ENCODE data around the gene SPART. TPM values are rescaled to one million over a fixed set of nuclear protein-coding genes. Genes with fewer than 3 reads are reported as not detected.
"Not testable (repeated sequence)": the region's sequence is repeated elsewhere in the genome, so short reads cannot be mapped to it uniquely, and the experiment has no call there.

Gene SPART
- total RNA-seq, 1 experiment from 2014 or later, result 23.3 TPM

GRCh38 chr13:36337938-36338641 lies 8.1 kb downstream of the SPART start:
- DNase-seq (no peak), ATAC-seq (no peak)
- peaks cover 40% of the 10 kb centered on the region; the same call in 1 of the 2 replicates for H3K79me2 ChIP-seq (ENCODE audit: low read length)
- H3K9me3 ChIP-seq (ENCODE audit: low read length), result no peaks in the 10 kb centered on the region
- H3F3A ChIP-seq (ENCODE audit: low read length, unreplicated experiment), result no peaks in the 10 kb centered on the region
- no peaks in the 10 kb centered on the region for H3K9me2 ChIP-seq (replicated peaks; ENCODE audit: low read length)
- H3K36me3 ChIP-seq (ENCODE audit: low read depth, low read length), result no peaks in the 10 kb centered on the region
- H3K9ac ChIP-seq (ENCODE audit: low read length), result no peak overlapping the region
- no peaks in the 10 kb centered on the region for H3K27me3 ChIP-seq (ENCODE audit: low read length)
- BruUV-seq (replicated peaks), result no TSS peak
- POLR2A ChIA-PET (ENCODE audit: unreplicated experiment), result no interaction called here
- H3K27ac ChIP-seq (ENCODE audit: low read length), result no peak overlapping the region
- H2AFZ ChIP-seq (ENCODE audit: low read length), result no peak overlapping the region
- TF ChIP-seq EZH2 (IDR thresholded peaks at IDR 0.05; ENCODE audit: low read length, unreplicated experiment), result no peak
- no peak for TF ChIP-seq CTCF (conservative IDR thresholded peaks at IDR 0.05; ENCODE audit: low read depth, low read length)
- H3K4me3 ChIP-seq (ENCODE audit: low read length), result no peak overlapping the region
- intact Hi-C loops (cut with micrococcal nuclease), result no loop called here
- CTCF ChIA-PET, result no interaction called here
- no peak overlapping the region for H3K4me2 ChIP-seq (ENCODE audit: low read length)
- no peaks in the 10 kb centered on the region for H3K4me1 ChIP-seq (ENCODE audit: insufficient read depth, low read length)
- H4K20me1 ChIP-seq (ENCODE audit: low read length), result no peaks in the 10 kb centered on the region

- H3K36me3 ChIP-seq (ENCODE audit: low read depth, low read length), result 0 out of 2 replicates have a peak, but pooled peaks cover 2% of the 10 kb centered on the region
- intact Hi-C loops (cut with micrococcal nuclease), result no loop called here
- no peak overlapping the region for H3K4me3 ChIP-seq (ENCODE audit: low read length)
- ChIA-PET POLR2A (ENCODE audit: unreplicated experiment) (no interaction called here), CTCF (no interaction called here)
- no peaks in the 10 kb centered on the region for H3K9me3 ChIP-seq (ENCODE audit: low read length)
- no peaks in the 10 kb centered on the region for H3K9me2 ChIP-seq (replicated peaks; ENCODE audit: low read length)
- H3K27me3 ChIP-seq (ENCODE audit: low read length), result no peaks in the 10 kb centered on the region
- H3K4me2 ChIP-seq (ENCODE audit: low read length), result no peak overlapping the region
- no peaks in the 10 kb centered on the region for H4K20me1 ChIP-seq (ENCODE audit: low read length)
- H3K79me2 ChIP-seq (ENCODE audit: low read length), result peaks cover 12% of the 10 kb centered on the region; the same call in 1 of the 2 replicates
- H3F3A ChIP-seq (ENCODE audit: low read length, unreplicated experiment), result no peaks in the 10 kb centered on the region
- TF ChIP-seq EZH2 (IDR thresholded peaks at IDR 0.05; ENCODE audit: low read length, unreplicated experiment), result no peak
- no peak for TF ChIP-seq EZH2phosphoT487 (IDR thresholded peaks at IDR 0.05; ENCODE audit: borderline replicate concordance, low read length)
- TF ChIP-seq CTCF (conservative IDR thresholded peaks at IDR 0.05; ENCODE audit: low read depth, low read length), result no peak
- DNase-seq, result peak; percentile 33
- no peak overlapping the region for H3K9ac ChIP-seq (ENCODE audit: low read length)
- BruUV-seq (replicated peaks), result no TSS peak
- no peak overlapping the region for H2AFZ ChIP-seq (ENCODE audit: low read length)
- 0 out of 2 replicates have a peak, but pooled peaks have one; percentile 31 for ATAC-seq
- H3K27ac ChIP-seq (ENCODE audit: low read length), result no peak overlapping the region
- H3K4me1 ChIP-seq (ENCODE audit: insufficient read depth, low read length), result no peaks in the 10 kb centered on the region
Measured at GRCh38 chr13:36332986-36333385, 13.2 kb downstream of the SPART start.

GRCh38 chr13:36332255-36332654 lies 13.9 kb downstream of the SPART start:
- BruUV-seq (replicated peaks); CTCF ChIA-PET: not testable (repeated sequence)

More at GRCh38 chr13:36332255-36332654, 13.9 kb downstream of the SPART start:
- H4K20me1 ChIP-seq (ENCODE audit: low read length); H3F3A ChIP-seq (ENCODE audit: low read length, unreplicated experiment); H3K36me3 ChIP-seq (ENCODE audit: low read depth, low read length); H3K4me3 ChIP-seq (ENCODE audit: low read length); H2AFZ ChIP-seq (ENCODE audit: low read length); H3K27ac ChIP-seq (ENCODE audit: low read length); H3K9ac ChIP-seq (ENCODE audit: low read length); H3K9me3 ChIP-seq (ENCODE audit: low read length); intact Hi-C loops (cut with micrococcal nuclease); H3K27me3 ChIP-seq (ENCODE audit: low read length); DNase-seq; H3K9me2 ChIP-seq (replicated peaks; ENCODE audit: low read length); ATAC-seq; H3K4me1 ChIP-seq (ENCODE audit: insufficient read depth, low read length); H3K4me2 ChIP-seq (ENCODE audit: low read length); H3K79me2 ChIP-seq (ENCODE audit: low read length); POLR2A ChIA-PET (ENCODE audit: unreplicated experiment): not testable (repeated sequence)

Data from PC-3 (cell line).